HCT116 (cell line): ENCODE data around the gene ZBTB7C. TPM values are rescaled to one million over a fixed set of nuclear protein-coding genes. Genes with fewer than 3 reads are reported as not detected.

Experiments used
- ATAC-seq: fragments of 200-7000 bp; cut with Tn5 transposase; 2 replicates; pipeline ENCODE4 v1.9.1; 2020; ENCODE audit warnings: mild to moderate bottlenecking, moderate library complexity
- BruUV-seq: library from RNA; stranded (reverse); fragments of 400-500 nt; replicated peaks from 2 replicates; lab custom pipeline; 2021; lab: Mats Ljungman, UMichigan
- CTCF ChIA-PET: fragments of 300-600 bp; sonication (Branson Sonifier 250); formaldehyde crosslinking; loops from one replicate; lab custom pipeline; 2021; ENCODE audit warnings: antibody characterized with exemption; lab: Charles Lee
- POLR2A ChIA-PET: fragments of 300-600, 350-600 bp; sonication (Branson Sonifier 250); formaldehyde crosslinking; loops from one replicate; lab custom pipeline; 2021; ENCODE audit warnings: antibody characterized with exemption; lab: Charles Lee
- RAD21 ChIA-PET, 2 experiments: fragments of 300-600 bp; sonication (Branson Sonifier 250); formaldehyde crosslinking; loops; one replicate each; lab custom pipeline; 2023; ENCODE audit warnings: low total read pairs in 2 of 2; ENCODE audit not compliant: uncharacterized antibody in 2 of 2, unreplicated experiment in 2 of 2, low non-redundant PET in 1 of 2; lab: Charles Lee
- DNase-seq: peaks from one replicate; pipeline ENCODE4 v3.0.0-alpha.2; 2010; ENCODE audit warnings: low read depth, low spot score
- H2AFZ ChIP-seq: fragments of 200-600 bp; shearing (Covaris generic), sonication (generic); 2 replicates; pipeline ENCODE4 v1.6.1; 2017; ENCODE audit warnings: low read depth, mixed run types, mixed read lengths, antibody characterized with exemption, low read length; ENCODE audit not compliant: poor library complexity, severe bottlenecking
- H3K27ac ChIP-seq: 2 replicates; pipeline ENCODE4 v1.5.1; 2012; ENCODE audit warnings: low read depth, low read length
- H3K27me3 ChIP-seq: fragments of 200-600 bp; sonication (generic); 2 replicates; pipeline ENCODE4 v1.6.1; 2016; ENCODE audit warnings: mixed run types, low read length, mixed read lengths; ENCODE audit not compliant: insufficient read depth
- H3K36me3 ChIP-seq, 2 experiments: fragments of 200-500 bp in 1 of 2; fragments of 200-600 bp in 1 of 2; sonication (Bioruptor generic) in 1 of 2; sonication (generic) in 1 of 2; 2 replicates each; pipeline versions ENCODE4 v1.5.1 to v1.6.1; 2014 to 2016; ENCODE audit warnings: low read length in 2 of 2, inconsistent platforms in 1 of 2, mixed read lengths in 1 of 2, mixed run types in 1 of 2; ENCODE audit not compliant: insufficient read depth in 2 of 2, control insufficient read depth in 1 of 2
- H3K4me1 ChIP-seq, 2 experiments: fragments of 200-600 bp in 1 of 2; sonication (generic) in 1 of 2; 2 replicates each; pipeline versions ENCODE4 v1.5.1 to v1.6.1; 2012 to 2017; ENCODE audit warnings: low read length in 2 of 2, inconsistent platforms in 1 of 2, mild to moderate bottlenecking in 1 of 2, mixed read lengths in 1 of 2, mixed run types in 1 of 2, moderate library complexity in 1 of 2; ENCODE audit not compliant: insufficient read depth in 2 of 2, control insufficient read depth in 1 of 2
- H3K4me2 ChIP-seq: fragments of 200-600 bp; sonication (generic); 2 replicates; pipeline ENCODE4 v1.6.1; 2017; ENCODE audit warnings: mixed run types, low read length, mixed read lengths
- H3K4me3 ChIP-seq, 2 experiments: fragments of 200-600 bp in 1 of 2; sonication (generic) in 1 of 2; replicated peaks in 1 of 2; 2 replicates each; pipeline ENCODE4 v1.5.1; 2011 to 2016; ENCODE audit warnings: low read length in 2 of 2, control low read depth in 1 of 2, low read depth in 1 of 2, mild to moderate bottlenecking in 1 of 2, mixed read lengths in 1 of 2, mixed run types in 1 of 2
- H3K79me2 ChIP-seq: fragments of 200-600 bp; sonication (generic); 2 replicates; pipeline ENCODE4 v1.6.1; 2017; ENCODE audit warnings: mild to moderate bottlenecking, mixed run types, low read length, moderate library complexity, mixed read lengths; ENCODE audit not compliant: insufficient read depth
- H3K9ac ChIP-seq: fragments of 200-600 bp; sonication (generic); 2 replicates; pipeline ENCODE4 v1.6.1; 2016; ENCODE audit warnings: low read length, mixed read lengths
- H3K9me2 ChIP-seq: fragments of 200-600 bp; sonication (generic), shearing (Covaris generic); 2 replicates; pipeline ENCODE4 v1.6.1; 2017; ENCODE audit warnings: mixed run types, mild to moderate bottlenecking, moderate library complexity; ENCODE audit not compliant: insufficient read depth
- H3K9me3 ChIP-seq, 2 experiments: fragments of 200-500 bp in 1 of 2; fragments of 200-600 bp in 1 of 2; sonication (Bioruptor generic) in 1 of 2; sonication (generic) in 1 of 2; 2 replicates each; pipeline ENCODE4 v1.6.1; 2014 to 2017; ENCODE audit warnings: low read length in 2 of 2, mixed read lengths in 2 of 2, inconsistent platforms in 1 of 2, low read depth in 1 of 2, mild to moderate bottlenecking in 1 of 2, mixed run types in 1 of 2, moderate library complexity in 1 of 2; ENCODE audit not compliant: control insufficient read depth in 1 of 2, insufficient read depth in 1 of 2
- H4K20me1 ChIP-seq: fragments of 200-600 bp; sonication (generic), shearing (Covaris generic); 2 replicates; pipeline ENCODE4 v1.6.1; 2017; ENCODE audit warnings: mixed run types, mild to moderate bottlenecking, moderate library complexity; ENCODE audit not compliant: insufficient read depth
- CEBPB ChIP-seq: IDR thresholded peaks from 2 replicates; pipeline ENCODE4 v1.6.1; 2012; ENCODE audit warnings: low read depth
- CTCF ChIP-seq, 3 experiments: fragments of 200-600 bp in 1 of 3; sonication (generic) in 1 of 3; IDR thresholded peaks in 2 of 3; conservative IDR thresholded peaks in 1 of 3; 2 replicates each; pipeline ENCODE4 v1.5.1; 2012 to 2017; ENCODE audit warnings: low read depth in 2 of 3, low read length in 2 of 3, antibody characterized with exemption in 1 of 3, borderline replicate concordance in 1 of 3, control low read depth in 1 of 3, mild to moderate bottlenecking in 1 of 3, mixed read lengths in 1 of 3, mixed run types in 1 of 3, moderate library complexity in 1 of 3; ENCODE audit not compliant: insufficient read depth in 1 of 3
- ELF1 ChIP-seq: IDR thresholded peaks from 2 replicates; pipeline ENCODE4 v1.6.1; 2012; ENCODE audit warnings: low read depth, borderline replicate concordance
- EZH2phosphoT487 ChIP-seq: fragments of 200-600 bp; IDR thresholded peaks from 2 replicates; pipeline ENCODE4 v1.6.1; 2018; ENCODE audit warnings: antibody characterized with exemption, borderline replicate concordance
- MAX ChIP-seq: IDR thresholded peaks from 2 replicates; pipeline ENCODE4 v1.6.1; 2012
- intact Hi-C: fragments of 100-400 bp; cut with micrococcal nuclease; formaldehyde crosslinking; loops from 2 replicates; pipeline ENCODE4 v1.10.0; 2022
- total RNA-seq: library from RNA; stranded (reverse); gene quantifications from one replicate; pipeline ENCODE4 v1.2.1, GENCODE V29; 2021; ENCODE audit not compliant: unreplicated experiment
- TF ChIP-seq, protein P1 (sequence below): IDR thresholded peaks from 2 replicates; pipeline ENCODE4 v1.6.1; 2011; ENCODE audit warnings: mild to moderate bottlenecking, low read length, moderate library complexity; ENCODE audit not compliant: insufficient replicate concordance; ENCODE audit errors: extremely low read depth

The ZBTB7C gene
- total RNA-seq, 1 experiment from 2014 or later, result 0.37 TPM

- TF ChIP-seq MAX, result no peak
These were observed 93.0 kb downstream of the ZBTB7C start (continued) for GRCh38 chr18:48316177-48316576.

DNA sequence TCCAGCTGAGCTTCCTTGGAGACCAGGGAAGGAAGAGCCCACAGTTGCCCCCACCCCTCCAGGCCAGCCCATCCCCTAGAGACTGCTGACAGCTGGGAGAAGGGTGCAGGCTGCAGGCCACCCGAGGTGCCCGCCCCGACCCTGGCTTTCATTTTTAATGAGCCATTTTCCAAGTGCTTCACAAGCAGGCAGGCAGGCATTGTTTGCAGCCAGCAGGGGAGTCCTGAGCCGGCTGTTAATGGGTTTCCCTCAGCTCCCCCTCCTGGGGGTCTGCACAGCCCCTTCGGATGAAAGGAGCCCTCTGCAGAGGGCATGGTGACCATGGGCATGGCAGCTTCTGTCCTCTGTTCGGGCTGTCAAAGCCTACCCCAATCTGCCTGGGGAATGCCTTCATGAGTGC lies 94.5 kb downstream of the ZBTB7C start:
- POLR2A ChIA-PET, result no interaction called here
- Histone ChIP-seq H3K36me3 (no peaks in the 10 kb centered on the region), H3K4me3 (no peak overlapping the region), H3K9ac (no peak overlapping the region), H3K79me2 (no peaks in the 10 kb centered on the region), H4K20me1 (no peaks in the 10 kb centered on the region)
- TF ChIP-seq, protein P1, sequence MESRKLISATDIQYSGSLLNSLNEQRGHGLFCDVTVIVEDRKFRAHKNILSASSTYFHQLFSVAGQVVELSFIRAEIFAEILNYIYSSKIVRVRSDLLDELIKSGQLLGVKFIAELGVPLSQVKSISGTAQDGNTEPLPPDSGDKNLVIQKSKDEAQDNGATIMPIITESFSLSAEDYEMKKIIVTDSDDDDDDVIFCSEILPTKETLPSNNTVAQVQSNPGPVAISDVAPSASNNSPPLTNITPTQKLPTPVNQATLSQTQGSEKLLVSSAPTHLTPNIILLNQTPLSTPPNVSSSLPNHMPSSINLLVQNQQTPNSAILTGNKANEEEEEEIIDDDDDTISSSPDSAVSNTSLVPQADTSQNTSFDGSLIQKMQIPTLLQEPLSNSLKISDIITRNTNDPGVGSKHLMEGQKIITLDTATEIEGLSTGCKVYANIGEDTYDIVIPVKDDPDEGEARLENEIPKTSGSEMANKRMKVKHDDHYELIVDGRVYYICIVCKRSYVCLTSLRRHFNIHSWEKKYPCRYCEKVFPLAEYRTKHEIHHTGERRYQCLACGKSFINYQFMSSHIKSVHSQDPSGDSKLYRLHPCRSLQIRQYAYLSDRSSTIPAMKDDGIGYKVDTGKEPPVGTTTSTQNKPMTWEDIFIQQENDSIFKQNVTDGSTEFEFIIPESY, result no peak
- TF ChIP-seq ELF1 (no peak), CTCF (IDR thresholded peaks at IDR 0.05 in 2 of 3, conservative IDR thresholded peaks at IDR 0.05 in 1 of 3; ENCODE audit: borderline replicate concordance in 1 of 3, insufficient read depth in 1 of 3, low read depth in 2 of 3, low read length in 2 of 3) (no peak), CEBPB (no peak), EZH2phosphoT487 (no peak)
- TF ChIP-seq, all 23 proteins: peak for 0
- no peak overlapping the region for H2AFZ ChIP-seq
- no peaks in the 10 kb centered on the region for H3K27me3 ChIP-seq
- no peak overlapping the region for H3K27ac ChIP-seq
- no TSS peak for BruUV-seq
- CTCF ChIA-PET, result no interaction called here
- H3K4me2 ChIP-seq, result no peak overlapping the region
- H3K9me3 ChIP-seq, result no peaks in the 10 kb centered on the region
- ATAC-seq (no peak), DNase-seq (no peak)
- RAD21 ChIA-PET, result no interaction called here
- no peaks in the 10 kb centered on the region; a peak in 1 of 4 replicates for H3K4me1 ChIP-seq
- intact Hi-C loops, result no loop called here
- no peaks in the 10 kb centered on the region for H3K9me2 ChIP-seq
